Ascending aorta (tissue), 2 donors: ENCODE results near the gene CLN6. TPM values are rescaled to one million over a fixed set of nuclear protein-coding genes. Genes with fewer than 3 reads are reported as not detected.
A peak's percentile ranks its signal among the peaks of the same experiment; 100 is the strongest.

ENCODE experiments used
- DNase-seq, 2 donors: peaks; one replicate each; pipeline ENCODE4 v3.0.0-alpha.2; 2019; ENCODE audit warnings: low spot score in 2 of 2
- H3K27ac ChIP-seq, 2 donors: fragments of 200-600 bp; sonication (generic); one replicate each; pipeline ENCODE4 v1.5.1; 2016 to 2017; ENCODE audit warnings: mild to moderate bottlenecking in 1 of 2
- H3K27me3 ChIP-seq: fragments of 200-600 bp; sonication (generic); one replicate; pipeline ENCODE4 v1.5.1; 2017
- H3K36me3 ChIP-seq, 2 donors: fragments of 200-600 bp; sonication (generic); one replicate each; pipeline ENCODE4 v1.5.1; 2016
- H3K4me1 ChIP-seq, 2 donors: fragments of 200-600 bp; sonication (generic); one replicate each; pipeline ENCODE4 v1.5.1; 2016 to 2017; ENCODE audit warnings: mild to moderate bottlenecking in 1 of 2
- H3K4me3 ChIP-seq, 2 donors: fragments of 200-600 bp; sonication (generic); one replicate each; pipeline ENCODE4 v1.5.1; 2016 to 2017; ENCODE audit warnings: mild to moderate bottlenecking in 1 of 2
- H3K9me3 ChIP-seq, 2 donors: fragments of 200-600 bp; sonication (generic); one replicate each; pipeline ENCODE4 v1.5.1; 2016
- intact Hi-C: fragments of 100-400 bp; cut with DNase I; formaldehyde crosslinking; loops from one replicate; pipeline ENCODE4 v1.15.1; 2023
- total RNA-seq: library from RNA; depleted of rRNA; stranded (reverse); fragments of >200 nt; gene quantifications from one replicate; pipeline ENCODE4 v1.1.0, GENCODE V29; 2016
- TF ChIP-seq, protein P1 (sequence below), 3 experiments: fragments of 200-600 bp in 2 of 3; fragments of 450-650 bp in 1 of 3; sonication (generic) in 2 of 3; IDR thresholded peaks; one replicate each; pipeline ENCODE4 v1.5.1; 2016 to 2019; ENCODE audit warnings: antibody characterized with exemption in 3 of 3, mild to moderate bottlenecking in 1 of 3, moderate library complexity in 1 of 3

CLN6 gene
- total RNA-seq, 1 donor from 2014 or later, result 6.4 TPM

DNA sequence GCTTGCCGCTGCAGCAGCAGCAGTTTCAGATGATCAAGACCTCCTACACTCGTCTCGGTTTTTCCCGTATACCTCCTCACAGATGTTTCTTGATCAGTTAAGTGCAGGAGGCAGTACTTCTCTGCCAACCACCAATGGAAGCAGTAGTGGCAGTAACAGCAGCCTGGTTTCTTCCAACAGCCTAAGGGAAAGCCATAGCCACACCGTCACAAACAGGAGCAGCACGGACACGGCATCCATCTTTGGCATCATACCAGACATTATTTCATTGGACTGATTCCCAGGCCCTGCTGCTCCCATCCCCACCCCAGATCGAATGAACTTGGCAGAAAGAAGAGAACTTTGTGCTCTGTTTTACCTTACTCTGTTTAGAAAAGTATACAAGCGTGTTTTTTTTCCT, 42.0 kb downstream of the CLN6 start:
- H3K4me3 ChIP-seq, result no peak overlapping the region
- TF ChIP-seq, protein P1, sequence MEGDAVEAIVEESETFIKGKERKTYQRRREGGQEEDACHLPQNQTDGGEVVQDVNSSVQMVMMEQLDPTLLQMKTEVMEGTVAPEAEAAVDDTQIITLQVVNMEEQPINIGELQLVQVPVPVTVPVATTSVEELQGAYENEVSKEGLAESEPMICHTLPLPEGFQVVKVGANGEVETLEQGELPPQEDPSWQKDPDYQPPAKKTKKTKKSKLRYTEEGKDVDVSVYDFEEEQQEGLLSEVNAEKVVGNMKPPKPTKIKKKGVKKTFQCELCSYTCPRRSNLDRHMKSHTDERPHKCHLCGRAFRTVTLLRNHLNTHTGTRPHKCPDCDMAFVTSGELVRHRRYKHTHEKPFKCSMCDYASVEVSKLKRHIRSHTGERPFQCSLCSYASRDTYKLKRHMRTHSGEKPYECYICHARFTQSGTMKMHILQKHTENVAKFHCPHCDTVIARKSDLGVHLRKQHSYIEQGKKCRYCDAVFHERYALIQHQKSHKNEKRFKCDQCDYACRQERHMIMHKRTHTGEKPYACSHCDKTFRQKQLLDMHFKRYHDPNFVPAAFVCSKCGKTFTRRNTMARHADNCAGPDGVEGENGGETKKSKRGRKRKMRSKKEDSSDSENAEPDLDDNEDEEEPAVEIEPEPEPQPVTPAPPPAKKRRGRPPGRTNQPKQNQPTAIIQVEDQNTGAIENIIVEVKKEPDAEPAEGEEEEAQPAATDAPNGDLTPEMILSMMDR (IDR thresholded peaks at IDR 0.05), result no peak
- H3K9me3 ChIP-seq, result no peaks in the 10 kb centered on the region
- H3K36me3 ChIP-seq, result peaks cover 17 to 45% of the 10 kb centered on the region in 2 donors
- peaks cover 8 to 19% of the 10 kb centered on the region in 2 donors for H3K4me1 ChIP-seq
- no peak for DNase-seq
- peak overlapping the region; percentile 3 to 37 for H3K27ac ChIP-seq
- intact Hi-C loops, result no loop called here
- H3K27me3 ChIP-seq, result no peaks in the 10 kb centered on the region

DNA sequence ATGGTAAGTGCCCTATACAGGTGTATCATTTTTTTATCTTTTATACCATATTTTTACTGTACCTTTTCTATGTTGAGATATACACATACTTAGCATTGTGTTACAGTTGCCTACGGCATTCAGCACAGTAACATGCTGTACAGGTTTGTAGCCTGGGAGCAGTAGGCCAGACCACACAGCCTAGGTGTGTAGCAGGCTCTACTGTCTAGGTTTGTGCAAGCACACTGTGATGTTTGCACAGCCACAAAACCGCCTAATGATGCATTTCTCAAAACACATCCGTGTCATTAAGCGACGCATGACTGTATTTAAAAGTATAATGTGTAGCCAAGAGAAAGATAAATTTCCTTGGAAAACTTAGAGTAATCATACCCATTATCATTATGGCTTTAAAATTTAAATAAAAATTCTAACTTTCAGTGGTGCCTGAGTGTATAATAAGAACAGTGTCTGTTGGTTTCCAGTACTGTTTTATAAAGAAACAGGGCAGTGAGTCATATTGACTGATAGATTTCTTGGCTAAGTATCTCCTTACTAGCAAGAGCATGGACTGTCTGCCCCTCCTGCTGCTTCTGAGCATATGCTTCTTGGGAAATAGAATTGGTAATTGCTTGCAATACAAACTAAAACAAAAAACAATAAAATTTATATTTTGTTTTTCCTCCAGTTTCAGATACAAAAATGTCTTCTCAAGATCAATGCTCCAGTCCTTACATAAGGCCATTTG, 42.7 kb downstream of the CLN6 start:
- peaks cover 8 to 19% of the 10 kb centered on the region in 2 donors for H3K4me1 ChIP-seq
- no peaks in the 10 kb centered on the region for H3K9me3 ChIP-seq
- no peak for DNase-seq
- peak overlapping the region; percentile 3 to 37 for H3K27ac ChIP-seq
- H3K36me3 ChIP-seq, result peaks cover 19 to 41% of the 10 kb centered on the region in 2 donors
- TF ChIP-seq, protein P1 (IDR thresholded peaks at IDR 0.05), result no peak
- no peak overlapping the region for H3K4me3 ChIP-seq
- intact Hi-C loops, result no loop called here
- H3K27me3 ChIP-seq, result no peaks in the 10 kb centered on the region

DNA sequence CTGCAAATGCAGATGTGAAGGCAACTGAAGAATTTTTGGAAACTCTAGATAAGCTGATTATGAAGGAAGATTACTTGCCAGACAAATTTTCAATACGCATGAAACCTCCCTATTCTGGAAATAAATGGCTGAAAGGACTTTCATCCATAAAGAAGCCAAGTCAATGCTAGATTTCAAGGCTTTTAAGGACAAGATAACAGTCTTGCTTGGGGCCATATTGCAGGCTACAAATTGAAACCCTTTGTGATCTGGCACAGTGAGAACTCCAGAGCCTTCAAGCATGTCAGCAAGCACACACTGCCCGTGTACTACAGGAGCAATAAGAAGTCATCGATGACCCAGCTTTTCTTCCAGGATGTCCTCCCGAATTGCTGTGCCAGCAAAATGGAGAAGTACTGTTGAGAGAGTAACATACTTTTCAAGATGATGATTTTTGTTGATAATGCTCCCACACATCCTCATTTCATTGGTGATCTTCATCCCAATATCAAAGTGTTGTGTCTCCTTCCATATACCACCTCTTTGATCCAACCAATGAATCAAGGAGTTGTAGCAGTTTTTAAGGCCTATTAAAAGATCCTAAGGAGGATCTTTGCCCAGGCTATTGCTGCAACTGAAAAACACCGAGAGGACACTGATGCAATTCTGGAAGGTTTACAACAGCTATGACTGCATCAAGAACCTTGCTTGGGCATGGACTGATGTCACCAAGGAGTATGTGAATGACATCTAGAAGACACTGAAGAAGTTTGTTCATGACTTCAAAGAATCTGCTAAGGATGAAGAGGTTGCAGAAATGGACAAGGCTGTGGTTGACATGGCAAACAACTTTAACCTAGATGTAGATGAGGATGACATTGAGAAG, 44.7 kb downstream of the CLN6 start:
- TF ChIP-seq, protein P1 (IDR thresholded peaks at IDR 0.05), result no peak
- no peak overlapping the region for H3K27ac ChIP-seq
- no peaks in the 10 kb centered on the region for H3K27me3 ChIP-seq
- DNase-seq, result no peak
- no peak overlapping the region for H3K4me3 ChIP-seq
- no peaks in the 10 kb centered on the region for H3K9me3 ChIP-seq
- peaks cover 8 to 19% of the 10 kb centered on the region in 2 donors for H3K4me1 ChIP-seq
- H3K36me3 ChIP-seq, result peaks cover 33 to 53% of the 10 kb centered on the region in 2 donors
- intact Hi-C loops, result no loop called here

DNA sequence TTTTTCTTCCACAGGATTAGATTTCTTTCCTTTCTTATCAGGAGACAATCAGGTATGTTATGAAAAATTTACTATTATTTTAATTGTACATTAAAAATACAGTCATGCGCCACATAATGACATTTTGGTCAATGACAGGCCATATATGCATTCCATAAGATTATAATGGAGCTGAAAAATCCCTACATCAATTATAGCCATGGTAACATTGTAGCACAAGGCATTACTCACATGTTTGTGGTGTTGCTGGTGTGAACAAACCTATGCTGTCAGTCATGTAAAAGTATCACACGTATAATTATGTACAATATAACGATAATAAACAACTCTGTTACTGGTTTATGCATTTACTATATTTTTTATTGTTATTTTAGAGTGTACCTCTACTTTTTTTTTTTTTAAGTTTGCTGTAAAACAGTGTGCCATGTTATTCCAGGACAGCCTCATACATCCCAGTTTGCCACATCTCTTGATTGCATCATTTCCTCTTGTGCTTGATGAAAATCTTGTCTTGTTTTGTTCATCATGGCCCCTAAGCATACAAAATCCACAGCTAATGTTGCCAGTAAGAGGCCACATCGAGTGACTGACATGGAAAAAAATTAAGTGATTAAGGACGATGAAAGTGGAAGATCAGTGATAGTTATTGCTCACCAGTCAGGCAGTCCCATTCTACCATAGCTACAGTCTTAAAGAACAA, 45.8 kb downstream of the CLN6 start:
- peaks cover 8 to 16% of the 10 kb centered on the region in 2 donors for H3K4me1 ChIP-seq
- intact Hi-C loops, result no loop called here
- peaks cover 34 to 53% of the 10 kb centered on the region in 2 donors for H3K36me3 ChIP-seq
- no peak for DNase-seq
- H3K4me3 ChIP-seq, result no peak overlapping the region
- H3K27ac ChIP-seq, result no peak overlapping the region
- no peaks in the 10 kb centered on the region for H3K9me3 ChIP-seq
- H3K27me3 ChIP-seq, result no peaks in the 10 kb centered on the region
- TF ChIP-seq, protein P1 (IDR thresholded peaks at IDR 0.05), result no peak

DNA sequence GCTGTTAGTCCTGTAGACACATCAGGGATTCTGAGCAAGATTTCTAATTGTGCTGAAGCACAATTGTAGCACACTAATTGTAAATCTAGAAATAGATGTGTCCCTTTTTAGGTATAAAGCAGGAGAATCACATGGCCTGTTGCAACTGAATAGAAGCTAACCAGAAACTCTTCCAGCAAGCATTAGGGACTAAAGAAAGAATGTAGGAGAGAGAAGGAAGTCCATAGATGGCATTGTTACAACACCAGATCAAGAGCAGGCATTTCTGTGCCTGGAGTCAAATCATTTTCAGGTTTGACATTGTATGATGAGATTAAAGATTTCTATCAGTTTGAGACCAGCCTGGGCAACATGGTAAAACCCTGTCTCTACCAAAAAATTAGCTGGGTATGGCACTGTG, 51.8 kb downstream of the CLN6 start:
- Histone ChIP-seq H3K27ac (peak overlapping the region; percentile 43 to 54), H3K4me3 (no peak overlapping the region), H3K36me3 (peaks cover 43 to 55% of the 10 kb centered on the region in 2 donors), H3K9me3 (no peaks in the 10 kb centered on the region), H3K27me3 (no peaks in the 10 kb centered on the region), H3K4me1 (peaks cover 6 to 18% of the 10 kb centered on the region in 2 donors)
- TF ChIP-seq, protein P1 (IDR thresholded peaks at IDR 0.05), result no peak
- DNase-seq, result no peak
- intact Hi-C loops, result loop anchor here (2.0 kb wide), 1 partner anchor 51 kb away; the partner anchor contains the start of gene CLN6
